ENCODE data around the gene SPIB. TPM values are rescaled to one million over a fixed set of nuclear protein-coding genes. Genes with fewer than 3 reads are reported as not detected.
A peak's percentile ranks its signal among the peaks of the same experiment; 100 is the strongest.

The SPIB gene
- total and polyA plus RNA-seq, 2 of the 4 experiments (the other 2 are of a cell fraction) = not detected

DNA sequence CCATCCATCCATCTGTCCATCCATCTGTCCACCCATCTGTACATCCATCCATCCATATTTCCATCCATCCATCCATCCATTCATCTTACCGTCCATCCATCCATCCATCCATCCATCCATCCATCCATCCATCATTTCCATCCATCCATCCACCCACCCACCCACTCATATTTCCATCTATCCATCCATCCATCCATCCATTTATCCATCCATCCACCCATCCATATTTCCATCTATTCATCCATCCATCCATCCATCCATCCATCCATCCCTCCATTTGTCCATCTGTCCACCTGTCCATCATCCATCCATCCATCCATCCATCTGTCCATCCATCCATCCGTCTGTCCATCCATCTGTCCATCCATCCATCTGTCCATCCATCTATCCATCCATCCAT lies 37.3 kb downstream of the SPIB start:
- H3K27me3 ChIP-seq (ENCODE audit: control insufficient read depth, insufficient read depth, low read length) = peaks cover 14% of the 10 kb centered on the region; the same call in 1 of the 2 replicates
- intact Hi-C loops (cut with micrococcal nuclease) (no loop called here), dilution Hi-C loops (cut with HindIII; ENCODE audit: low sequenced_read_pairs, unreplicated experiment) (no loop called here), in situ Hi-C loops (cut with MboI; ENCODE audit: low sequenced_read_pairs) (no loop called here)
- H3K23ac ChIP-seq (ENCODE audit: low read depth, low read length) = no peak overlapping the region
- H3K9ac ChIP-seq (ENCODE audit: low read depth, low read length) = no peak overlapping the region
- no peak overlapping the region for H4K8ac ChIP-seq (ENCODE audit: low read depth in 2 of 2, low read length in 2 of 2)
- no peak overlapping the region for H4K91ac ChIP-seq (ENCODE audit: insufficient read depth, low read depth, low read length)
- DNase-seq = no peak
- H2BK20ac ChIP-seq (ENCODE audit: low read depth, low read length) = no peak overlapping the region
- H3K14ac ChIP-seq (replicated peaks; ENCODE audit: low read depth, low read length) = no peak overlapping the region
- peak overlapping the region; percentile 8 for H2BK5ac ChIP-seq (ENCODE audit: low read depth, low read length, poor library complexity, severe bottlenecking)
- H4K20me1 ChIP-seq (ENCODE audit: insufficient read depth, low read length) = no peaks in the 10 kb centered on the region
- H3K4me1 ChIP-seq (ENCODE audit: control insufficient read depth, insufficient read depth, low read length) = no peaks in the 10 kb centered on the region
- no TSS peak for BruUV-seq (replicated peaks)
- no peaks in the 10 kb centered on the region for H3K36me3 ChIP-seq (ENCODE audit: control insufficient read depth, insufficient read depth, low read length)
- H3K18ac ChIP-seq (ENCODE audit: low read depth, low read length) = no peak overlapping the region
- no peaks in the 10 kb centered on the region for H3K9me1 ChIP-seq (ENCODE audit: insufficient read depth, low read length)
- H3K4ac ChIP-seq (ENCODE audit: low read depth, low read length) = no peak overlapping the region
- no peaks in the 10 kb centered on the region for H3K79me1 ChIP-seq (ENCODE audit: low read depth in 1 of 2, low read length in 2 of 2)
- H3K56ac ChIP-seq (ENCODE audit: extremely low read depth, insufficient read depth, low read length) = no peak overlapping the region
- no peak overlapping the region for H2BK120ac ChIP-seq (ENCODE audit: low read depth, low read length)
- H3K4me2 ChIP-seq (ENCODE audit: low read depth, low read length) = no peak overlapping the region
- H3K9me3 ChIP-seq (ENCODE audit: control insufficient read depth, insufficient read depth, low read length) = no peaks in the 10 kb centered on the region
- 43 to 100% methylated on average over 1 to 2 of the region's 2 CpGs for WGBS, 2 experiments (ENCODE audit: extremely low coverage in 2 of 2, insufficient read length in 1 of 2)
- ATAC-seq (ENCODE audit: low read depth) = no peak
- no peak overlapping the region for H2AK5ac ChIP-seq (ENCODE audit: low read depth, low read length)
- H3K27ac ChIP-seq (ENCODE audit: insufficient read depth, low read length) = no peak overlapping the region
- POLR2A ChIA-PET (ENCODE audit: unreplicated experiment) = no interaction called here
- TF ChIP-seq MAFK (IDR thresholded peaks at IDR 0.05; ENCODE audit: low read depth, low read length) (no peak), ELK1 (IDR thresholded peaks at IDR 0.05; ENCODE audit: borderline replicate concordance, low read depth, low read length) (no peak), POLR2A (IDR thresholded peaks at IDR 0.05; ENCODE audit: low read depth, low read length) (no peak)
- CTCF ChIA-PET = no interaction called here
- no peak overlapping the region for H4K5ac ChIP-seq (ENCODE audit: low read depth, low read length)
- H2AK9ac ChIP-seq (replicated peaks; ENCODE audit: low read depth, low read length, poor library complexity) = no peak overlapping the region
- no peak overlapping the region for H2BK15ac ChIP-seq (ENCODE audit: low read depth, low read length)
- H2AFZ ChIP-seq (replicated peaks; ENCODE audit: low read length, poor library complexity) = no peak overlapping the region
- H3K4me3 ChIP-seq (ENCODE audit: insufficient read depth, low read depth, low read length) = no peak overlapping the region
